A549 (cell line): ENCODE data around the gene TOB1. TPM values are rescaled to one million over a fixed set of nuclear protein-coding genes. Genes with fewer than 3 reads are reported as not detected.

Experiments used
- ATAC-seq, 2 experiments: fragments of 200-7000 bp in 1 of 2; fragments of >200 bp in 1 of 2; cut with Nextera tagmentation in 1 of 2; cut with Tn5 transposase in 1 of 2; 3 replicates each; pipeline versions ENCODE4 v1.8.0 to v1.9.1; 2018 to 2020; ENCODE audit warnings: mild to moderate bottlenecking in 1 of 2, moderate library complexity in 1 of 2
- CTCF ChIA-PET: fragments of 300-600 bp; sonication (Branson Sonifier 250); formaldehyde crosslinking; extraction: SDS; loops from one replicate; lab custom pipeline; 2021; ENCODE audit warnings: antibody characterized with exemption, inconsistent platforms; lab: Yijun Ruan, JAX
- POLR2A ChIA-PET: fragments of 350-600 bp; formaldehyde crosslinking; extraction: SDS; loops from one replicate; lab custom pipeline; 2021; ENCODE audit warnings: antibody characterized with exemption, inconsistent platforms; lab: Yijun Ruan, JAX
- DNase-seq, 2 experiments: peaks; one replicate each; pipeline versions ENCODE4 v3.0.0 to v3.0.0-alpha.2; 2011 to 2016; ENCODE audit warnings: low read depth in 1 of 2, low spot score in 1 of 2
- FAIRE-seq: peaks from 2 replicates; lab custom pipeline; 2011; peaks lifted over from hg19 to GRCh38; lab: Jason Lieb, UNC
- H3K27ac ChIP-seq, 2 experiments: fragments of >200 bp; sonication (Bioruptor Twin); formaldehyde crosslinking; 3 replicates each; pipeline ENCODE4 v1.5.1; 2016 to 2017
- H3K4me1 ChIP-seq: fragments of >200 bp; sonication (Bioruptor Twin); formaldehyde crosslinking; 3 replicates; pipeline ENCODE4 v1.6.1; 2016
- H3K4me2 ChIP-seq: fragments of >200 bp; sonication (Bioruptor Twin); formaldehyde crosslinking; 3 replicates; pipeline ENCODE4 v1.6.1; 2016
- H3K4me3 ChIP-seq: fragments of >200 bp; sonication (Bioruptor Twin); formaldehyde crosslinking; 3 replicates; pipeline ENCODE4 v1.5.1; 2016
- H3K9me3 ChIP-seq: fragments of >200 bp; sonication (Bioruptor Twin); formaldehyde crosslinking; 3 replicates; pipeline ENCODE4 v1.6.1; 2016
- CBX2 ChIP-seq: fragments of 200-600 bp; sonication (generic); IDR thresholded peaks from 2 replicates; pipeline ENCODE4 v1.6.1; 2016; ENCODE audit warnings: low read depth, mild to moderate bottlenecking, borderline replicate concordance
- EHF ChIP-seq: fragments of 250-450 bp; sonication (Bioruptor Pico); IDR thresholded peaks from 2 replicates; pipeline ENCODE4 v1.5.0; 2020; ENCODE audit warnings: mild to moderate bottlenecking
- EHMT2 ChIP-seq: fragments of 200-600 bp; sonication (generic); IDR thresholded peaks from 2 replicates; pipeline ENCODE4 v1.6.1; 2016; ENCODE audit warnings: antibody characterized with exemption, low read depth, mild to moderate bottlenecking, moderate library complexity
- EP300 ChIP-seq, 2 experiments: fragments of >200 bp; sonication (Bioruptor Twin); formaldehyde crosslinking; IDR thresholded peaks; 2 replicates in 1 of 2; 3 replicates in 1 of 2; pipeline ENCODE4 v1.6.1; 2016 to 2017
- FOSL2 ChIP-seq, 2 experiments: fragments of 450-650 bp in 1 of 2; fragments of >200 bp in 1 of 2; sonication (Bioruptor Twin) in 1 of 2; formaldehyde crosslinking; IDR thresholded peaks; 2 replicates each; pipeline versions ENCODE4 v1.5.0 to v1.6.1; 2016 to 2020; ENCODE audit warnings: mild to moderate bottlenecking in 1 of 2, moderate library complexity in 1 of 2
- HDAC2 ChIP-seq: fragments of 200-600 bp; sonication (generic); IDR thresholded peaks from 2 replicates; pipeline ENCODE4 v1.6.1; 2016
- HOXB5 ChIP-seq: fragments of 250-450 bp; sonication (Bioruptor Pico); IDR thresholded peaks from 2 replicates; pipeline ENCODE4 v1.5.0; 2020; ENCODE audit warnings: mild to moderate bottlenecking, moderate library complexity
- JUNB ChIP-seq: fragments of >200 bp; sonication (Bioruptor Twin); formaldehyde crosslinking; IDR thresholded peaks from 2 replicates; pipeline ENCODE4 v1.6.1; 2016
- KDM1A ChIP-seq: fragments of 200-600 bp; sonication (generic); IDR thresholded peaks from 2 replicates; pipeline ENCODE4 v1.6.1; 2016; ENCODE audit warnings: low read depth, mild to moderate bottlenecking
- KDM5A ChIP-seq: fragments of 200-600 bp; sonication (generic); IDR thresholded peaks from 2 replicates; pipeline ENCODE4 v1.6.1; 2016; ENCODE audit warnings: antibody characterized with exemption, mild to moderate bottlenecking
- NFE2L2 ChIP-seq: fragments of 150-350 bp; conservative IDR thresholded peaks from 2 replicates; pipeline ENCODE4 v1.6.1; 2014; ENCODE audit warnings: low read length
- PHF8 ChIP-seq: fragments of 200-600 bp; sonication (generic); IDR thresholded peaks from 2 replicates; pipeline ENCODE4 v1.6.1; 2016; ENCODE audit warnings: low read depth, mild to moderate bottlenecking, antibody characterized with exemption, moderate library complexity, borderline replicate concordance
- POLR2AphosphoS2 ChIP-seq: conservative IDR thresholded peaks from 2 replicates; pipeline ENCODE4 v1.6.1; 2012; ENCODE audit warnings: low read length, improper control_type of control experiment, inconsistent platforms
- RNF2 ChIP-seq: fragments of 200-600 bp; sonication (generic); IDR thresholded peaks from 2 replicates; pipeline ENCODE4 v1.6.1; 2016; ENCODE audit warnings: low read depth, mild to moderate bottlenecking, antibody characterized with exemption, moderate library complexity, borderline replicate concordance
- SMC3 ChIP-seq: fragments of >200 bp; sonication (Bioruptor Twin); formaldehyde crosslinking; IDR thresholded peaks from 3 replicates; pipeline ENCODE4 v1.6.1; 2018; ENCODE audit warnings: inconsistent platforms
- TFCP2L1 ChIP-seq: fragments of 250-450 bp; sonication (Bioruptor Pico); IDR thresholded peaks from 2 replicates; pipeline ENCODE4 v1.5.0; 2021; ENCODE audit warnings: mild to moderate bottlenecking
- ZNF302 ChIP-seq: fragments of 250-450 bp; sonication (Bioruptor Pico); IDR thresholded peaks from 2 replicates; pipeline ENCODE4 v1.9.0; 2021; ENCODE audit warnings: inconsistent platforms, mild to moderate bottlenecking, moderate library complexity
- WGBS: methylation state at CpG from one replicate; pipeline ENCODE4 v1.1.6; 2017; ENCODE audit errors: missing lambda C conversion rate; 5-methylcytosine and 5-hydroxymethylcytosine counted together
- polyA plus RNA-seq, 4 experiments: library from polyadenylated mRNA; depleted of rRNA in 3 of 4; stranded (reverse); fragments of >200 nt; fragmentation: RNase III in 1 of 4; extraction: RNeasy Plus Mini Kit Qiagen cat#74134 plus additional on column Dnase treatment in 1 of 4; gene quantifications; 2 replicates in 3 of 4; 3 replicates in 1 of 4; pipeline ENCODE4 v1.2.3, GENCODE V29; 2011 to 2017
- TF ChIP-seq, protein P1 (sequence below): fragments of 200-600 bp; sonication (generic); IDR thresholded peaks from 2 replicates; pipeline ENCODE4 v1.6.1; 2016; ENCODE audit warnings: antibody characterized with exemption, mild to moderate bottlenecking, moderate library complexity
- TF ChIP-seq, protein P2 (sequence below): fragments of >200 bp; sonication (Bioruptor Twin); formaldehyde crosslinking; IDR thresholded peaks from 3 replicates; pipeline ENCODE4 v1.5.1; 2016
- TF ChIP-seq, protein P3 (sequence below): IDR thresholded peaks from 2 replicates; pipeline ENCODE4 v1.6.1; 2012; ENCODE audit warnings: low read depth, borderline replicate concordance

TOB1 gene
- polyA plus RNA-seq, 2 of the 4 experiments (the other 2 are of a cell fraction): 111 to 133 TPM

DNA sequence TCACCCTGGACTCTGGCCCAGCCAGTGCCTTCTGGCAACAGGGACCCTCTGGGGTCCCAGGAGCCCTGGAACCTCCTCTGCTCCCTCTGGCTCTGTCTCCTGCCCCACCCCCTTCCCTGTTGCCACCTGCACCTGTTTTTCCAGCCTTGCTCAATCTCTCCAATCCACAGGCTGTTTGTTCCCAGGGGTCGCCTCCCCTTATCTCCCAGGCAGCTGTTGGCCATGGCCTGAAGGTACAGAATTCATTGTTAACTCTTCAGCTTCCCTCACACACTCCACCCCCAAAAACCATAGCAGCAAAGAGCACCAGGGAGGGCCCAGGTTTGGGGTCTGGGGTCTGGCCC lies 39.3 kb upstream of the TOB1 start:
- DNase-seq (no peak), ATAC-seq (no peak; a peak in 1 of 6 replicates), FAIRE-seq (no peak)
- Histone ChIP-seq H3K4me2 (peak overlapping the region; percentile 48; the same call in 2 of the 3 replicates), H3K4me1 (peaks cover 37% of the 10 kb centered on the region), H3K27ac (peak overlapping the region; percentile 67 to 88), H3K4me3 (no peak overlapping the region), H3K9me3 (no peaks in the 10 kb centered on the region)
- no peak for TF ChIP-seq HOXB5 (CRISPR knock-in tag)
- TF ChIP-seq POLR2AphosphoS2: no peak
- TF ChIP-seq, protein P1, sequence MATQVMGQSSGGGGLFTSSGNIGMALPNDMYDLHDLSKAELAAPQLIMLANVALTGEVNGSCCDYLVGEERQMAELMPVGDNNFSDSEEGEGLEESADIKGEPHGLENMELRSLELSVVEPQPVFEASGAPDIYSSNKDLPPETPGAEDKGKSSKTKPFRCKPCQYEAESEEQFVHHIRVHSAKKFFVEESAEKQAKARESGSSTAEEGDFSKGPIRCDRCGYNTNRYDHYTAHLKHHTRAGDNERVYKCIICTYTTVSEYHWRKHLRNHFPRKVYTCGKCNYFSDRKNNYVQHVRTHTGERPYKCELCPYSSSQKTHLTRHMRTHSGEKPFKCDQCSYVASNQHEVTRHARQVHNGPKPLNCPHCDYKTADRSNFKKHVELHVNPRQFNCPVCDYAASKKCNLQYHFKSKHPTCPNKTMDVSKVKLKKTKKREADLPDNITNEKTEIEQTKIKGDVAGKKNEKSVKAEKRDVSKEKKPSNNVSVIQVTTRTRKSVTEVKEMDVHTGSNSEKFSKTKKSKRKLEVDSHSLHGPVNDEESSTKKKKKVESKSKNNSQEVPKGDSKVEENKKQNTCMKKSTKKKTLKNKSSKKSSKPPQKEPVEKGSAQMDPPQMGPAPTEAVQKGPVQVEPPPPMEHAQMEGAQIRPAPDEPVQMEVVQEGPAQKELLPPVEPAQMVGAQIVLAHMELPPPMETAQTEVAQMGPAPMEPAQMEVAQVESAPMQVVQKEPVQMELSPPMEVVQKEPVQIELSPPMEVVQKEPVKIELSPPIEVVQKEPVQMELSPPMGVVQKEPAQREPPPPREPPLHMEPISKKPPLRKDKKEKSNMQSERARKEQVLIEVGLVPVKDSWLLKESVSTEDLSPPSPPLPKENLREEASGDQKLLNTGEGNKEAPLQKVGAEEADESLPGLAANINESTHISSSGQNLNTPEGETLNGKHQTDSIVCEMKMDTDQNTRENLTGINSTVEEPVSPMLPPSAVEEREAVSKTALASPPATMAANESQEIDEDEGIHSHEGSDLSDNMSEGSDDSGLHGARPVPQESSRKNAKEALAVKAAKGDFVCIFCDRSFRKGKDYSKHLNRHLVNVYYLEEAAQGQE: no peak
- no peak for TF ChIP-seq ZNF302 (CRISPR knock-in tag)
- no peak for TF ChIP-seq EHMT2
- no peak for TF ChIP-seq FOSL2 (IDR thresholded peaks at IDR 0.05)
- TF ChIP-seq FOSL2 (CRISPR knock-in tag; IDR thresholded peaks at IDR 0.05): no peak
- TF ChIP-seq HDAC2: no peak
- TF ChIP-seq KDM1A: no peak
- no peak for TF ChIP-seq KDM5A
- no peak for TF ChIP-seq SMC3
- no peak for TF ChIP-seq EHF (CRISPR knock-in tag)
- TF ChIP-seq EP300 (IDR thresholded peaks at IDR 0.05): no peak
- TF ChIP-seq RNF2: no peak
- TF ChIP-seq TFCP2L1 (CRISPR knock-in tag): no peak
- no peak for TF ChIP-seq CBX2
- TF ChIP-seq, protein P2, sequence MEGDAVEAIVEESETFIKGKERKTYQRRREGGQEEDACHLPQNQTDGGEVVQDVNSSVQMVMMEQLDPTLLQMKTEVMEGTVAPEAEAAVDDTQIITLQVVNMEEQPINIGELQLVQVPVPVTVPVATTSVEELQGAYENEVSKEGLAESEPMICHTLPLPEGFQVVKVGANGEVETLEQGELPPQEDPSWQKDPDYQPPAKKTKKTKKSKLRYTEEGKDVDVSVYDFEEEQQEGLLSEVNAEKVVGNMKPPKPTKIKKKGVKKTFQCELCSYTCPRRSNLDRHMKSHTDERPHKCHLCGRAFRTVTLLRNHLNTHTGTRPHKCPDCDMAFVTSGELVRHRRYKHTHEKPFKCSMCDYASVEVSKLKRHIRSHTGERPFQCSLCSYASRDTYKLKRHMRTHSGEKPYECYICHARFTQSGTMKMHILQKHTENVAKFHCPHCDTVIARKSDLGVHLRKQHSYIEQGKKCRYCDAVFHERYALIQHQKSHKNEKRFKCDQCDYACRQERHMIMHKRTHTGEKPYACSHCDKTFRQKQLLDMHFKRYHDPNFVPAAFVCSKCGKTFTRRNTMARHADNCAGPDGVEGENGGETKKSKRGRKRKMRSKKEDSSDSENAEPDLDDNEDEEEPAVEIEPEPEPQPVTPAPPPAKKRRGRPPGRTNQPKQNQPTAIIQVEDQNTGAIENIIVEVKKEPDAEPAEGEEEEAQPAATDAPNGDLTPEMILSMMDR: no peak
- TF ChIP-seq PHF8: no peak
- TF ChIP-seq JUNB: no peak
- TF ChIP-seq NFE2L2: no peak
- TF ChIP-seq, protein P3, sequence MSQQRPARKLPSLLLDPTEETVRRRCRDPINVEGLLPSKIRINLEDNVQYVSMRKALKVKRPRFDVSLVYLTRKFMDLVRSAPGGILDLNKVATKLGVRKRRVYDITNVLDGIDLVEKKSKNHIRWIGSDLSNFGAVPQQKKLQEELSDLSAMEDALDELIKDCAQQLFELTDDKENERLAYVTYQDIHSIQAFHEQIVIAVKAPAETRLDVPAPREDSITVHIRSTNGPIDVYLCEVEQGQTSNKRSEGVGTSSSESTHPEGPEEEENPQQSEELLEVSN: no peak
- ChIA-PET POLR2A (interaction anchor here (0.8 to 8.0 kb wide), 5 partner anchors 12 to 39 kb away, joined by 3 to 72 read pairs (median 3); partner anchors contain the start of gene TOB1), CTCF (interaction anchor here (0.9 to 1.9 kb wide), 12 partner anchors 10 to 248 kb away, joined by 3 to 12 read pairs (median 4); partner anchors contain the start of gene NME1)
- 33% methylated on average over 1 of the region's 1 CpG for WGBS
